Smooth muscle cell (in vitro differentiated cells): ENCODE measurements around the gene DNAAF3. TPM values are rescaled to one million over a fixed set of nuclear protein-coding genes. Genes with fewer than 3 reads are reported as not detected.
A peak's percentile ranks its signal among the peaks of the same experiment; 100 is the strongest.

Source experiments
- DNase-seq: peaks from one replicate; lab custom pipeline; 2025; ENCODE audit not compliant: unreplicated experiment; lab: John Stamatoyannopoulos, UW
- H2AFZ ChIP-seq: fragments of 200-600 bp; sonication (generic); 2 replicates; pipeline ENCODE4 v1.6.0; 2016; ENCODE audit warnings: antibody characterized with exemption, low read depth, mild to moderate bottlenecking
- H3F3A ChIP-seq: fragments of 200-600 bp; sonication (generic); 2 replicates; pipeline ENCODE4 v1.6.0; 2017; ENCODE audit warnings: antibody characterized with exemption, low read depth
- H3K27ac ChIP-seq: fragments of 200-600 bp; sonication (generic); 2 replicates; pipeline ENCODE4 v1.5.1; 2016; ENCODE audit warnings: low read depth, mild to moderate bottlenecking
- H3K27me3 ChIP-seq: fragments of 200-600 bp; sonication (generic); 2 replicates; pipeline ENCODE4 v1.6.1; 2016; ENCODE audit warnings: low read depth, mild to moderate bottlenecking
- H3K36me3 ChIP-seq: fragments of 200-600 bp; sonication (generic); 2 replicates; pipeline ENCODE4 v1.5.1; 2016; ENCODE audit warnings: low read depth
- H3K4me1 ChIP-seq: fragments of 200-600 bp; sonication (generic); 2 replicates; pipeline ENCODE4 v1.5.1; 2016; ENCODE audit warnings: low read depth
- H3K4me2 ChIP-seq: fragments of 200-600 bp; sonication (generic); 2 replicates; pipeline ENCODE4 v1.6.0; 2016; ENCODE audit warnings: mild to moderate bottlenecking
- H3K4me3 ChIP-seq: fragments of 200-600 bp; sonication (generic); 2 replicates; pipeline ENCODE4 v1.5.1; 2016; ENCODE audit warnings: mild to moderate bottlenecking
- H3K79me2 ChIP-seq: fragments of 200-600 bp; sonication (generic); 2 replicates; pipeline ENCODE4 v1.6.0; 2016; ENCODE audit warnings: low read depth, mild to moderate bottlenecking
- H3K9ac ChIP-seq: fragments of 200-600 bp; sonication (generic); 2 replicates; pipeline ENCODE4 v1.6.0; 2016; ENCODE audit warnings: low read depth
- H3K9me3 ChIP-seq: fragments of 200-600 bp; sonication (generic); replicated peaks from 2 replicates; pipeline ENCODE4 v1.5.1; 2016; ENCODE audit warnings: low read depth
- H4K20me1 ChIP-seq: fragments of 200-600 bp; sonication (generic); 2 replicates; pipeline ENCODE4 v1.6.0; 2016; ENCODE audit warnings: low read depth
- WGBS: methylation state at CpG from one replicate; pipeline ENCODE4 v1.1.7; 2016; ENCODE audit warnings: low lambda C conversion rate; 5-methylcytosine and 5-hydroxymethylcytosine counted together
- polyA plus RNA-seq: library from polyadenylated mRNA; unstranded; fragments of >200 nt; fragmentation: Nextera tagmentation; extraction: Ambion mirVana; gene quantifications from 2 replicates; pipeline ENCODE4 v1.2.1, GENCODE V29; 2016
- total RNA-seq: library from RNA; depleted of rRNA; stranded (reverse); fragments of >200 nt; gene quantifications from 2 replicates; pipeline ENCODE4 v1.2.3, GENCODE V29; 2014
- TF ChIP-seq, protein P1 (sequence below): fragments of 200-600 bp; sonication (generic); IDR thresholded peaks from 2 replicates; pipeline ENCODE4 v1.5.1; 2017; ENCODE audit warnings: borderline replicate concordance, mild to moderate bottlenecking, antibody characterized with exemption; ENCODE audit not compliant: insufficient read depth, poor library complexity, severe bottlenecking

Gene DNAAF3
- total and polyA plus RNA-seq, 2 experiments from 2014 or later = 1.3 to 1.4 TPM

DNA sequence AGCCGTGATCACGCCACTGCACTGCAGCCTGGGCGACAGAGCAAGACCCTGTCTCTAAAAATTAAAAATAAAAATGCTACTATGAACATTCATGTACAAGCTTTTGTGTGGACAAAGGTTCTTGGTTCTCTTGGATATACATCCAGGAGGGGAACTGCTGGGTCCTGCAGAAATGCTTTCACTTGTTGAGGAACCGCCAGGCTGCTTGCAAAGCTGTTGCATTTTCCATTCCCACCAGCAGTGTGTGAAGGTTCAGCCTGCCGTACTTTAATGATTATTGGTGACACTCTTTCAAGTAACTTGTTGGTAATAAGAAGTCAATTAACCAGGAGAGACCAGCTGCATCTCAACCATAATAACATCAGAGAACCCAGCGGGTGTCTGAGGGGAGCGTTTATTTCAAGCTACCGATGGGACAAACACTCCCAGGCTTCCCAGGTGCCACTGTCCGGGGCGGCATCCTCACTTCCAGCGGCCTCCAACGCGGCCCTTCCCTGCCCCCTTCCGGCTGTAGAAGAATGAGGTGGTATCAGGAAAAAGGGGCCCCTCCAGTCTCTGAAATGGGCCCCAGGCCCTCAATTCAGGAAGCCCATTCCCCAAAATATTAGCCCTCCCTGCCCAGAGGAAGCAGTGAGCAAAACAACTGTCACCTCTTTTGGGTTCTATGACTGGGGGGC lies 33.8 kb downstream of the DNAAF3 start:
- Histone ChIP-seq H3K27me3 (no peaks in the 10 kb centered on the region), H3K79me2 (no peaks in the 10 kb centered on the region), H3K4me1 (no peaks in the 10 kb centered on the region), H3K36me3 (no peaks in the 10 kb centered on the region), H3K9ac (no peak overlapping the region), H4K20me1 (no peaks in the 10 kb centered on the region), H3K4me3 (no peak overlapping the region), H3K9me3 (no peaks in the 10 kb centered on the region), H2AFZ (no peak overlapping the region), H3K4me2 (no peak overlapping the region), H3F3A (no peaks in the 10 kb centered on the region), H3K27ac (no peak overlapping the region)
- DNase-seq = no peak
- 80% methylated on average over 14 of the region's 14 CpGs for WGBS
- TF ChIP-seq, protein P1, sequence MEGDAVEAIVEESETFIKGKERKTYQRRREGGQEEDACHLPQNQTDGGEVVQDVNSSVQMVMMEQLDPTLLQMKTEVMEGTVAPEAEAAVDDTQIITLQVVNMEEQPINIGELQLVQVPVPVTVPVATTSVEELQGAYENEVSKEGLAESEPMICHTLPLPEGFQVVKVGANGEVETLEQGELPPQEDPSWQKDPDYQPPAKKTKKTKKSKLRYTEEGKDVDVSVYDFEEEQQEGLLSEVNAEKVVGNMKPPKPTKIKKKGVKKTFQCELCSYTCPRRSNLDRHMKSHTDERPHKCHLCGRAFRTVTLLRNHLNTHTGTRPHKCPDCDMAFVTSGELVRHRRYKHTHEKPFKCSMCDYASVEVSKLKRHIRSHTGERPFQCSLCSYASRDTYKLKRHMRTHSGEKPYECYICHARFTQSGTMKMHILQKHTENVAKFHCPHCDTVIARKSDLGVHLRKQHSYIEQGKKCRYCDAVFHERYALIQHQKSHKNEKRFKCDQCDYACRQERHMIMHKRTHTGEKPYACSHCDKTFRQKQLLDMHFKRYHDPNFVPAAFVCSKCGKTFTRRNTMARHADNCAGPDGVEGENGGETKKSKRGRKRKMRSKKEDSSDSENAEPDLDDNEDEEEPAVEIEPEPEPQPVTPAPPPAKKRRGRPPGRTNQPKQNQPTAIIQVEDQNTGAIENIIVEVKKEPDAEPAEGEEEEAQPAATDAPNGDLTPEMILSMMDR = no peak

DNA sequence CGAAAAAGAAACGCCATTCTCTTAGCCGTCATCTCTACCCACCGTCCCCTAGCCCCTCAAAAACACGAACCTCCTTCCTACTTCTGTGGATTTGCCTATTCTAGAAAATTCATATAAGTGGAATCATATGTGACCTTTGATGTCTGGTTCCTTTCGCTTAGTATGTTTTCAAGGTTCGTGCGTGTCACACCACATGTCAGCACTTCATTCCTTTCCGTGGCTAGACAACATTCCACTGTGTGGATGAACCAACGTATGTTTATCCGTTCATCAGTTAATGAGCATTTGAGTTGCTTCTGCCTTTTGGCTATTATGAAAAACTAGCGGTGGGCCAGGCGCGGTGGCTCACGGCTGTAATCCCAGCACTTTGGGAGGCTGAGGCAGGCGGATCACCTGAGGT lies 35.0 kb downstream of the DNAAF3 start:
- TF ChIP-seq, protein P1 = no peak
- H3K79me2 ChIP-seq = no peaks in the 10 kb centered on the region
- no peaks in the 10 kb centered on the region for H3K27me3 ChIP-seq
- no peak overlapping the region for H3K4me2 ChIP-seq
- 87% methylated on average over 16 of the region's 16 CpGs for WGBS
- H3K9me3 ChIP-seq = no peaks in the 10 kb centered on the region
- no peaks in the 10 kb centered on the region for H4K20me1 ChIP-seq
- H3K27ac ChIP-seq = no peak overlapping the region
- no peaks in the 10 kb centered on the region for H3F3A ChIP-seq
- no peak overlapping the region for H2AFZ ChIP-seq
- no peak overlapping the region for H3K9ac ChIP-seq
- H3K4me1 ChIP-seq = no peaks in the 10 kb centered on the region
- no peak overlapping the region for H3K4me3 ChIP-seq
- no peaks in the 10 kb centered on the region for H3K36me3 ChIP-seq
- DNase-seq = no peak

DNA sequence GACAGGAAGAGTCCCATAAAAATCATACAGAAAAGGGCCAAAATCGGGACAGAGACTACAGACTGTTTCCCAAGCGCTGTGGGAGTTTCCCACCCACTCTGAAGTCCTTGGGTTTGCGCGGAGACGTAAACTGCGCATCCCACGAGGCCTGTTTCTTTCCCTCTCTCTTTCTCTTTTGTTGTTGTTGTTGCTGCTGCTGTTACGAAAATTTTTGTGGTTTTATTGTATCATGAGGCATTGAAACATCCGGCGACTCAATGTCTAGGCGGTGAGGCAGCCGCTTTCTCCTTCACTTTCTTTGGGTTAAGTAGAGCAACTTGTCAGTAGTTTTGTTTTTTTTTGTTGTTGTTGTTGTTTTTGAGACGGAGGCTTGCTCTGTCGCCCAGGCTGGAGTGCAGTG lies 47.4 kb downstream of the DNAAF3 start:
- Histone ChIP-seq H4K20me1 (peaks cover 29% of the 10 kb centered on the region), H3K27me3 (peaks cover 12% of the 10 kb centered on the region), H3K4me1 (peaks cover 7% of the 10 kb centered on the region), H3K4me3 (peak overlapping the region; percentile 76), H3K79me2 (peaks cover 30% of the 10 kb centered on the region), H3K36me3 (no peaks in the 10 kb centered on the region), H3K9ac (no peak overlapping the region), H2AFZ (peak overlapping the region; percentile 87), H3K4me2 (peak overlapping the region; percentile 88), H3K9me3 (no peaks in the 10 kb centered on the region), H3F3A (no peaks in the 10 kb centered on the region), H3K27ac (no peak overlapping the region)
- DNase-seq = no peak
- 79% methylated on average over 14 of the region's 14 CpGs for WGBS
- TF ChIP-seq, protein P1 = no peak

DNA sequence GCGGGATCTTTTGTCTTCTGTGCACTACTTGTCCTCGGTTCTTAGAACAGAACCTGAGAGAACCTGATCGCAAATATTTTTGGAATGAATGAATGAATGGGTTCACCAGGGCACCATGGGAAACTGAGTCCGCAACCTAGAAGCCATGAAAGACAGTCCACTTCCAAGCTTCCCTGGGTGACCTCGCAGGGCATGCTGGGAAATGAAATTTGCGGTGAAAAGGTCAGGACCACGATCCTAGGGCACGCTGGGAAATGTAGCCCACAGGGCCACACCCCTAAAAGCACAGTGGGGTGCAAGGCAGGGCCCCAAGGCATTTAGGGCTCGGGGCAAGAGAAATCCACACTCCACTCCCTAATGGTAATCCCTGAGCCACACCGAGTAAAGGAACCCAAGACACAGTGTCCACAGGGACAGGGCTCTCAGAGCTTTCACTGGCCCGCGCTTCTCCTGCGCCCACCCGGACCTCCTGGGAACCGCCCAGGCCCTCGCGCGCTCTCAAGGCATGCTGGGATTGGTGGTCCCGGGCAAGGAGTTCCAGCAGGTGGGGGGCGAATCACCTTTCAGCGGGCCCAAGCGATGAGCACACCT lies 47.9 kb downstream of the DNAAF3 start:
- DNase-seq = no peak
- TF ChIP-seq, protein P1 = no peak
- peaks cover 7% of the 10 kb centered on the region for H3K4me1 ChIP-seq
- peak overlapping the region; percentile 40 for H3K27ac ChIP-seq
- peak overlapping the region; percentile 76 for H3K4me3 ChIP-seq
- H3K9ac ChIP-seq = peak overlapping the region; percentile 75
- H3K9me3 ChIP-seq = no peaks in the 10 kb centered on the region
- peaks cover 35% of the 10 kb centered on the region for H4K20me1 ChIP-seq
- H3K36me3 ChIP-seq = no peaks in the 10 kb centered on the region
- H3K79me2 ChIP-seq = peaks cover 35% of the 10 kb centered on the region
- WGBS = 15% methylated on average over 22 of the region's 22 CpGs
- peak overlapping the region; percentile 87 for H2AFZ ChIP-seq
- peaks cover 6% of the 10 kb centered on the region for H3K27me3 ChIP-seq
- peak overlapping the region; percentile 88 for H3K4me2 ChIP-seq
- no peaks in the 10 kb centered on the region for H3F3A ChIP-seq
